Brain microvascular endothelial cell (primary cell): Measurements from ENCODE around the gene MAP4K5.

Experiments
- DNase-seq: peaks from one replicate; pipeline ENCODE4 v3.0.0-alpha.2; 2020
- H3K27ac ChIP-seq: fragments of 250-450 bp; sonication (Bioruptor Pico); 2 replicates; pipeline ENCODE4 v1.5.1; 2020; ENCODE audit warnings: mild to moderate bottlenecking, moderate library complexity
- H3K27me3 ChIP-seq: fragments of 250-450 bp; sonication (Bioruptor Pico); replicated peaks from 2 replicates; pipeline ENCODE4 v1.5.1; 2020; ENCODE audit warnings: mild to moderate bottlenecking
- H3K36me3 ChIP-seq: fragments of 250-450 bp; sonication (Bioruptor Pico); replicated peaks from 2 replicates; pipeline ENCODE4 v1.5.1; 2020; ENCODE audit warnings: mild to moderate bottlenecking
- H3K4me3 ChIP-seq: 2 replicates; pipeline ENCODE4 v1.5.1; 2011; ENCODE audit warnings: low read depth, mild to moderate bottlenecking, control low read depth, low read length, moderate library complexity
- CTCF ChIP-seq: IDR thresholded peaks from 2 replicates; pipeline ENCODE4 v1.5.1; 2011; ENCODE audit warnings: low read depth, mild to moderate bottlenecking, moderate library complexity, low read length, control low read depth, inconsistent platforms; ENCODE audit errors: missing control alignments
- in situ Hi-C: cut with HindIII; loops from 2 replicates; pipeline ENCODE4 v1.10.0; 2017; ENCODE audit warnings: low sequenced_read_pairs, low pct_ligation_motif_present

Gene MAP4K5

GRCh38 chr14:50534997-50535396, 2.6 kb upstream of the MAP4K5 start:
- TF ChIP-seq CTCF = no peak
- DNase-seq = no peak
- in situ Hi-C loops = no loop called here

DNA sequence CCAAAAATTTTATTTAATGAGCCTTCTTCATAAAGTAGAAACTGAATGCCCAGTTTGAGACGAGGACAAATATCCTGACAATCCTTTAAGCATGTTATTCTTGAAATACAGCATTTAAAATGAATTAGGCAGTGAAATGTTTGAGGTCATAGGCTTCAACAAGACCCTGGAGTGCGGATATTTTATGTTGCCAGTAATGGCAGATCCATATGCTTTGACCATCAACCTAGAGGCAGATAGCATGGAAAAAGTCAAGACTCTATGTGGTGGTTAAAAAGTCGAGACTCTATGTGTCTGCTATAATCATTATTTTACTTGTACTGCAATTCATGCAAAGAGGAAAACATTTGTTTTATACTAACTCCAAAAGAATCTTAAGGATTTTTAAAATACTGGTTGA, 2.0 kb upstream of the MAP4K5 start:
- H3K4me3 ChIP-seq = no peak overlapping the region
- no peak for DNase-seq
- peaks cover 3% of the 10 kb centered on the region for H3K36me3 ChIP-seq
- no peak overlapping the region for H3K27ac ChIP-seq
- in situ Hi-C loops = no loop called here
- TF ChIP-seq CTCF = no peak
- H3K27me3 ChIP-seq = no peaks in the 10 kb centered on the region

More at GRCh38 chr14:50534997-50535396, 2.6 kb upstream of the MAP4K5 start:
- no peaks in the 10 kb centered on the region for H3K27me3 ChIP-seq
- H3K4me3 ChIP-seq = no peak overlapping the region
- no peak overlapping the region for H3K27ac ChIP-seq
- peaks cover 3% of the 10 kb centered on the region for H3K36me3 ChIP-seq

GRCh38 chr14:50533806-50534205, 1.4 kb upstream of the MAP4K5 start:
- in situ Hi-C loops = no loop called here
- H3K27ac ChIP-seq = no peak overlapping the region

GRCh38 chr14:50533241-50533705, 904 bp upstream of the MAP4K5 start:
- peaks cover 3% of the 10 kb centered on the region for H3K36me3 ChIP-seq
- H3K27me3 ChIP-seq = no peaks in the 10 kb centered on the region
- in situ Hi-C loops = no loop called here
- no peak overlapping the region for H3K27ac ChIP-seq
- DNase-seq = no peak
- H3K4me3 ChIP-seq = peak overlapping the region; percentile 84
- TF ChIP-seq CTCF = no peak

More at GRCh38 chr14:50533806-50534205, 1.4 kb upstream of the MAP4K5 start:
- DNase-seq = no peak
- Histone ChIP-seq H3K27me3 (no peaks in the 10 kb centered on the region), H3K4me3 (no peak overlapping the region), H3K36me3 (peaks cover 3% of the 10 kb centered on the region)
- TF ChIP-seq CTCF = no peak

DNA sequence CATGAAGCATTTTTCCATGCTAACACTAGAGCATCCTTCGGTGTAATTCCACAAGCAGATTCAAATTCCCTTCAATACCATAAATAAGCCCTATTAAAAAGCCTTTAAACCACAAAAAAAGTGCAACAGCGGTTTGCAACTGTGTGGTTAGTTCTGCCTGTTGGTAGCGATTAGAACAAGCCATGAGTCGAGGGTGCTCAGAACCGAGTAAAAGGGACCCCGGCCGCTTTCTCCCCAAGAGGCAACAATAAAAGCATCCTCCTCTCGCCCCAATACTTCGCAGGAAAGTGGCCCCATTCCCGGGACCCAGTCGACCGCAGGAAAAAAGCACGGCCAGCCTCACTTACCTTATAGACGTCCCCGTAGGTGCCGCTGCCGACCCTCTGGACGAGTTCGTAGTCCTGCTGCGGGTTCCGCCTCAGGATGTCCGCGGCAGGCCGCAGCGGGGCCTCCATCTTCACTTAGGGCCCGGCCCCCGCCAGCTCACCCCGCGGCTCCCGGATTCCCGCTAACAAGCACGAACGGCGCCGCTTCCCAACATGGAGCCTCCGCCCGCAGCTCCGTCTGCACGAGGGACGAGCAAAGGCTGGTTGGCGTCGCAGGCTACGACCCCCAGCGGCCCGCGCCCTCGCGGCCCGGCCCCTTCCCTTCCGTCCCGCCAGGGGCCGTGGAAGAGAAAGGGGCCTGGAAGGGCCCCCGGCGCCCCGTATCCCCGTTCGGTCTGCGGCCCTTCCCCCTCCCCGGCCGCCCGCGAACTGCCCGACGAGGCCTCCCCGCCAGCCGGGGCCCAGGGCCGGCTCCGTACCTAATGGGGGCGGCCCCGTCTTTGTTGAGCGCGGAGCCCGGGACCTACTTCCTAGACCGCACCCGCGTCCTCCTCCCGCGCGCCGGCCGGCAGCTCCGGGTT, 521 bp downstream of the MAP4K5 start:
- peak; percentile 12 for DNase-seq
- H3K27me3 ChIP-seq = no peaks in the 10 kb centered on the region
- in situ Hi-C loops = no loop called here
- no peak for TF ChIP-seq CTCF
- H3K27ac ChIP-seq = peak overlapping the region; percentile 96
- H3K4me3 ChIP-seq = peak overlapping the region; percentile 84
- H3K36me3 ChIP-seq = peaks cover 3% of the 10 kb centered on the region
